HEK293T (cell line): Measurements from ENCODE around the gene FAM50A.

Experiments used
- BHLHE40 ChIP-seq: fragments of 450-650 bp; IDR thresholded peaks from 2 replicates; pipeline ENCODE4 v1.6.1; 2016; ENCODE audit warnings: mild to moderate bottlenecking, moderate library complexity, borderline replicate concordance
- FOXK2 ChIP-seq: fragments of 450-650 bp; IDR thresholded peaks from 2 replicates; pipeline ENCODE4 v1.6.1; 2016; ENCODE audit warnings: mild to moderate bottlenecking
- FOXM1 ChIP-seq: fragments of 450-650 bp; IDR thresholded peaks from 2 replicates; pipeline ENCODE4 v1.6.1; 2017; ENCODE audit warnings: mild to moderate bottlenecking, borderline replicate concordance
- HDGF ChIP-seq: fragments of 450-650 bp; IDR thresholded peaks from 2 replicates; pipeline ENCODE4 v1.6.1; 2017; ENCODE audit warnings: antibody characterized with exemption, borderline replicate concordance
- LEF1 ChIP-seq: fragments of 450-650 bp; IDR thresholded peaks from 2 replicates; pipeline ENCODE4 v1.6.1; 2017; ENCODE audit warnings: mild to moderate bottlenecking, borderline replicate concordance
- PKNOX1 ChIP-seq: fragments of 450-650 bp; IDR thresholded peaks from 2 replicates; pipeline ENCODE4 v1.6.1; 2016
- SP1 ChIP-seq: fragments of 450-650 bp; IDR thresholded peaks from 2 replicates; pipeline ENCODE4 v1.6.1; 2017
- TARDBP ChIP-seq: fragments of 450-650 bp; IDR thresholded peaks from 2 replicates; pipeline ENCODE4 v1.6.1; 2016

- TF ChIP-seq FOXK2 (no peak), SP1 (no peak), TARDBP (no peak), PKNOX1 (no peak), BHLHE40 (no peak), FOXM1 (no peak), HDGF (no peak), LEF1 (no peak)
Observed at GRCh38 chrX:154485150-154486051, 41.5 kb downstream of the FAM50A start.
